ENCODE data around the gene RXRA. TPM values are rescaled to one million over a fixed set of nuclear protein-coding genes. Genes with fewer than 3 reads are reported as not detected.

The RXRA gene
- total RNA-seq, 1 experiment from 2014 or later, result 31.6 TPM

DNA sequence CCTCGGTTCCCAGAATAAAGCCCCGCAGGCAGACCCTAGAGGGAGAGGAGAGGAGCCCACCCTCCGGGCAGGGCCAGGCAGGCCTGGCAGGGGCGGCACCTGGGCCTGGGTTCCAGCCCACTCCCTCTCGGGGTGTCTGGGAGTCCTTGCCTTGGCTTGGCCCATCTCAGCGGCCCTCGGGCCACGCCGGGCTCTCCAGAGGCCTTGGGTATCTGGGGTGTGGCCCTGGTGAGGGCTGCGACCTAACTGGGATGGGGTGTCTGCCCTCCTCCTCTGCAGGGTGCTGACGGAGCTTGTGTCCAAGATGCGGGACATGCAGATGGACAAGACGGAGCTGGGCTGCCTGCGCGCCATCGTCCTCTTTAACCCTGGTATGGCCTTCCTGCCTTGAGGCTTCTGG lies 105.4 kb downstream of the RXRA start:
- Histone ChIP-seq H3K9me3 (ENCODE audit: control insufficient read depth, insufficient read depth, low read depth, low read length) (no peaks in the 10 kb centered on the region), H3K27me3 (ENCODE audit: control insufficient read depth, insufficient read depth, low read length) (no peaks in the 10 kb centered on the region), H3K36me3 (ENCODE audit: control insufficient read depth, insufficient read depth, low read length) (no peaks in the 10 kb centered on the region), H3K4me1 (ENCODE audit: control insufficient read depth, insufficient read depth, low read length) (no peaks in the 10 kb centered on the region), H3K27ac (ENCODE audit: low read length) (no peak overlapping the region), H3K4me3 (ENCODE audit: low read depth in 2 of 2, low read length in 2 of 2) (no peak overlapping the region)
- DNase-seq (ENCODE audit: low read depth, low spot score), result no peak
- in situ Hi-C loops (cut with HindIII; ENCODE audit: low pct_unique_long_range_greater_than_20kb, low sequenced_read_pairs), result no loop called here
- no TSS peak for BruUV-seq (replicated peaks)
- intact Hi-C loops (cut with micrococcal nuclease; ENCODE audit: unreplicated experiment), result no loop called here
- ChIA-PET CTCF (interaction anchor here (0.6 kb wide), 1 partner anchor 116 kb away, joined by 10 read pairs; no protein-coding TSS in a partner anchor), POLR2A (no interaction called here)
- TF ChIP-seq POLR2AphosphoS5 (IDR thresholded peaks at IDR 0.05; ENCODE audit: low read depth, low read length), result no peak
- TF ChIP-seq, protein P1, sequence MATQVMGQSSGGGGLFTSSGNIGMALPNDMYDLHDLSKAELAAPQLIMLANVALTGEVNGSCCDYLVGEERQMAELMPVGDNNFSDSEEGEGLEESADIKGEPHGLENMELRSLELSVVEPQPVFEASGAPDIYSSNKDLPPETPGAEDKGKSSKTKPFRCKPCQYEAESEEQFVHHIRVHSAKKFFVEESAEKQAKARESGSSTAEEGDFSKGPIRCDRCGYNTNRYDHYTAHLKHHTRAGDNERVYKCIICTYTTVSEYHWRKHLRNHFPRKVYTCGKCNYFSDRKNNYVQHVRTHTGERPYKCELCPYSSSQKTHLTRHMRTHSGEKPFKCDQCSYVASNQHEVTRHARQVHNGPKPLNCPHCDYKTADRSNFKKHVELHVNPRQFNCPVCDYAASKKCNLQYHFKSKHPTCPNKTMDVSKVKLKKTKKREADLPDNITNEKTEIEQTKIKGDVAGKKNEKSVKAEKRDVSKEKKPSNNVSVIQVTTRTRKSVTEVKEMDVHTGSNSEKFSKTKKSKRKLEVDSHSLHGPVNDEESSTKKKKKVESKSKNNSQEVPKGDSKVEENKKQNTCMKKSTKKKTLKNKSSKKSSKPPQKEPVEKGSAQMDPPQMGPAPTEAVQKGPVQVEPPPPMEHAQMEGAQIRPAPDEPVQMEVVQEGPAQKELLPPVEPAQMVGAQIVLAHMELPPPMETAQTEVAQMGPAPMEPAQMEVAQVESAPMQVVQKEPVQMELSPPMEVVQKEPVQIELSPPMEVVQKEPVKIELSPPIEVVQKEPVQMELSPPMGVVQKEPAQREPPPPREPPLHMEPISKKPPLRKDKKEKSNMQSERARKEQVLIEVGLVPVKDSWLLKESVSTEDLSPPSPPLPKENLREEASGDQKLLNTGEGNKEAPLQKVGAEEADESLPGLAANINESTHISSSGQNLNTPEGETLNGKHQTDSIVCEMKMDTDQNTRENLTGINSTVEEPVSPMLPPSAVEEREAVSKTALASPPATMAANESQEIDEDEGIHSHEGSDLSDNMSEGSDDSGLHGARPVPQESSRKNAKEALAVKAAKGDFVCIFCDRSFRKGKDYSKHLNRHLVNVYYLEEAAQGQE (IDR thresholded peaks at IDR 0.05; ENCODE audit: insufficient read depth in 1 of 2, low read depth in 2 of 2, low read length in 1 of 2), result no peak
- no peak for TF ChIP-seq SIN3A (IDR thresholded peaks at IDR 0.05; ENCODE audit: borderline replicate concordance, insufficient read depth, low read depth, low read length)
- TF ChIP-seq, protein P2, sequence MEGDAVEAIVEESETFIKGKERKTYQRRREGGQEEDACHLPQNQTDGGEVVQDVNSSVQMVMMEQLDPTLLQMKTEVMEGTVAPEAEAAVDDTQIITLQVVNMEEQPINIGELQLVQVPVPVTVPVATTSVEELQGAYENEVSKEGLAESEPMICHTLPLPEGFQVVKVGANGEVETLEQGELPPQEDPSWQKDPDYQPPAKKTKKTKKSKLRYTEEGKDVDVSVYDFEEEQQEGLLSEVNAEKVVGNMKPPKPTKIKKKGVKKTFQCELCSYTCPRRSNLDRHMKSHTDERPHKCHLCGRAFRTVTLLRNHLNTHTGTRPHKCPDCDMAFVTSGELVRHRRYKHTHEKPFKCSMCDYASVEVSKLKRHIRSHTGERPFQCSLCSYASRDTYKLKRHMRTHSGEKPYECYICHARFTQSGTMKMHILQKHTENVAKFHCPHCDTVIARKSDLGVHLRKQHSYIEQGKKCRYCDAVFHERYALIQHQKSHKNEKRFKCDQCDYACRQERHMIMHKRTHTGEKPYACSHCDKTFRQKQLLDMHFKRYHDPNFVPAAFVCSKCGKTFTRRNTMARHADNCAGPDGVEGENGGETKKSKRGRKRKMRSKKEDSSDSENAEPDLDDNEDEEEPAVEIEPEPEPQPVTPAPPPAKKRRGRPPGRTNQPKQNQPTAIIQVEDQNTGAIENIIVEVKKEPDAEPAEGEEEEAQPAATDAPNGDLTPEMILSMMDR (IDR thresholded peaks at IDR 0.05), result no peak
- TF ChIP-seq TCF7L2 (IDR thresholded peaks at IDR 0.05; ENCODE audit: low read depth, low read length), result no peak
- no peak for ATAC-seq

DNA sequence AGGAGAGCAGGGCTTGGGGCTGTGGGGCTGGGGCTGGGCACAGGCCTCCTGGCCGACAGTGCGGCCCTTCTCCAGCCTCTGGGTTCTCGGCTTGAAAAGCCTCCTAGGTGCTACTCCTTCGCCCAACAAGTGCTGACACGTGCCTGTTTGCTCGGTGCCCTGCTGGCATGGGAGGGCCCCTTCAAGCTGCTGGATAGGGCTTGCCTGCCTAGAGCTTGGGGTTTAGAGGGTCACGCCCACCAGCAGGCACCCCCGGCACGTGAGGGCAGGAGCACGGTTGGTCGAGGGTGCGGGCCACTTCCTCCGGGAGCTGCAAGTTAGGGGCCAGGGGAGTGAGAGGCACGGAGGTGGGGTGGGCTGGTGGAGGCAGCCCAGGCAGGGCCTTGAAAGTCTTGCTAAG lies 106.2 kb downstream of the RXRA start:
- POLR2A ChIA-PET, result interaction anchor here (0.6 kb wide), 1 partner anchor 217 kb away, joined by 5 read pairs; no protein-coding TSS in a partner anchor
- no peaks in the 10 kb centered on the region for H3K9me3 ChIP-seq (ENCODE audit: control insufficient read depth, insufficient read depth, low read depth, low read length)
- ATAC-seq, result no peak

More for the DNA sequence above, 106.2 kb downstream of the RXRA start:
- CTCF ChIA-PET, result no interaction called here
- in situ Hi-C loops (cut with HindIII; ENCODE audit: low pct_unique_long_range_greater_than_20kb, low sequenced_read_pairs) (no loop called here), intact Hi-C loops (cut with micrococcal nuclease; ENCODE audit: unreplicated experiment) (no loop called here)
- no peak overlapping the region for H3K27ac ChIP-seq (ENCODE audit: low read length)
- no peaks in the 10 kb centered on the region for H3K4me1 ChIP-seq (ENCODE audit: control insufficient read depth, insufficient read depth, low read length)
- no peaks in the 10 kb centered on the region for H3K27me3 ChIP-seq (ENCODE audit: control insufficient read depth, insufficient read depth, low read length)
- no peaks in the 10 kb centered on the region for H3K36me3 ChIP-seq (ENCODE audit: control insufficient read depth, insufficient read depth, low read length)
- BruUV-seq (replicated peaks), result no TSS peak
- TF ChIP-seq, protein P2 (IDR thresholded peaks at IDR 0.05), result no peak
- TF ChIP-seq POLR2AphosphoS5 (IDR thresholded peaks at IDR 0.05; ENCODE audit: low read depth, low read length), result no peak
- no peak for TF ChIP-seq SIN3A (IDR thresholded peaks at IDR 0.05; ENCODE audit: borderline replicate concordance, insufficient read depth, low read depth, low read length)
- no peak for TF ChIP-seq TCF7L2 (IDR thresholded peaks at IDR 0.05; ENCODE audit: low read depth, low read length)
- TF ChIP-seq, protein P1 (IDR thresholded peaks at IDR 0.05; ENCODE audit: insufficient read depth in 1 of 2, low read depth in 2 of 2, low read length in 1 of 2), result no peak
- DNase-seq (ENCODE audit: low read depth, low spot score), result no peak
- H3K4me3 ChIP-seq (ENCODE audit: low read depth in 2 of 2, low read length in 2 of 2), result no peak overlapping the region

All from Panc1 (cell line).